HG03439 (cell line): ENCODE results near the gene CPXM2.

Experiments used
- ATAC-seq: cut with Tn5 transposase; IDR thresholded peaks from one replicate; pipeline ENCODE4 v1.9.1; 2021; ENCODE audit warnings: mild to moderate bottlenecking, moderate library complexity; ENCODE audit not compliant: unreplicated experiment

Gene CPXM2

DNA sequence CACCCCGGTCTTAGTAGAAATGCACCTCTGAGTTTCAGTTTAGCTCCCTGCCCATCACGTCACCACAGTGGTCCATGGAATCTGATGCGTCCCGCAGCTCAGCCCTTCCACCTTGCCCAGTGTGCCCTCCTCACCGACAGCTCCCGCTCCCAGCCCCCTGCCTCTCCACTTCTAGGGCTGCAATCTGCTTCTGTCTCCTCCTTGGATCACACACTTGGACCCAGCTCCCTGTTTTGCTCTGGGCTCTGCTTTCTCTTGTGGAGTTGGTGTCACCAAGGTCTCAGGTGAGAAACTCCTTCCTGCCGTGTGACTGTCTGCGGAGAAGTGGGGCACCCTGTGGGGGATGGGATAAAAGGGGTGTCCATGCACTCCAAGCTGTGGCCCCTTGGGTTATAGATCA lies 187.5 kb downstream of the CPXM2 start:
- no peak for ATAC-seq

DNA sequence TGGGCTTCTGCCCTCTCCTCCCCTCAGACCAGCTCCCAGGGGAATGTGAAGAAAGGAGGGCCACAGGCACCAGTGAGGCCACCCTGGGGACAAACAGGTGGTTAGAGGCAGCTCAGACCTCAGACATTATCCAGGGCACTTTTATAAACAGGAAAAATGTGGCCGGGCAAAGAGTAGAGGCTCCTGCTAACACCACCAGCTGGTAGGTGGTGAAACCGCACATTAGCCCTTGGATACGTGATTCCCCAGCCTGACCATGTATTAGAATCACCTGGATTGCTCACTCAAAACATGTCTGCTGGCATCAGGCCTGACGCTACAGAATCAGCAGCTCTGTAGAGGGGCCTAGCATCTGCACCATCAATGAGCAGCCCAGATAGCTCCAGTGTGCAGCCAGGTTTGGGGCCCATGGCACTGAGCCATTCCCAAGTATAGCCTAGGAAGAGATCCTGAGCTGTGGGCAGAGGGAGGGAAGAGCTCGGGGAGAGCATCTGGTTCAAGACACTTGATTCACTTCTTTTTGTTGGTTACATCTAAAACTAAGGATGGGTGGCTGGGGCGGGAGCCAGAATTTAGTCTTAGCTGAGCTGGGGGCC lies 188.3 kb downstream of the CPXM2 start:
- no peak for ATAC-seq
